WTC11 (cell line): Measurements from ENCODE around the gene IER2. TPM values are rescaled to one million over a fixed set of nuclear protein-coding genes. Genes with fewer than 3 reads are reported as not detected.
"Not testable (repeated sequence)": the region's sequence is repeated elsewhere in the genome, so short reads cannot be mapped to it uniquely, and the experiment has no call there.

ENCODE experiments used
- ATAC-seq: fragments of 200-7000 bp; cut with Tn5 transposase; 2 replicates; pipeline ENCODE4 v1.10.0; 2021; ENCODE audit warnings: mild to moderate bottlenecking, moderate library complexity
- CTCF ChIA-PET: fragments of 300-600 bp; sonication (Branson Sonifier 250); formaldehyde crosslinking; loops from one replicate; lab custom pipeline; 2021; ENCODE audit warnings: antibody characterized with exemption; lab: Charles Lee
- POLR2A ChIA-PET: fragments of 350-600 bp; sonication (Branson Sonifier 250); formaldehyde crosslinking; loops from one replicate; lab custom pipeline; 2021; ENCODE audit warnings: antibody characterized with exemption; lab: Charles Lee
- DNase-seq: peaks from one replicate; pipeline ENCODE4 v3.0.0; 2021; ENCODE audit warnings: low spot score
- H3K27ac Mint-ChIP-seq: 2 replicates; pipeline ENCODE4 v1.8.0; 2021; ENCODE audit warnings: mixed read lengths
- H3K27me3 Mint-ChIP-seq: 2 replicates; pipeline ENCODE4 v1.8.0; 2021; ENCODE audit warnings: low read depth, mild to moderate bottlenecking, moderate library complexity, mixed read lengths
- H3K36me3 Mint-ChIP-seq: 2 replicates; pipeline ENCODE4 v1.8.0; 2021; ENCODE audit warnings: mixed read lengths
- H3K4me1 Mint-ChIP-seq: 2 replicates; pipeline ENCODE4 v1.8.0; 2022; ENCODE audit warnings: mixed read lengths
- H3K4me3 Mint-ChIP-seq: 2 replicates; pipeline ENCODE4 v1.8.0; 2021; ENCODE audit warnings: mild to moderate bottlenecking, moderate library complexity, mixed read lengths
- H3K9me3 Mint-ChIP-seq: 2 replicates; pipeline ENCODE4 v1.8.0; 2021; ENCODE audit warnings: mixed read lengths
- CREM ChIP-seq: sonication (generic); formaldehyde crosslinking; IDR thresholded peaks from 2 replicates; pipeline ENCODE4 v1.8.1; 2022; ENCODE audit warnings: mild to moderate bottlenecking, missing genetic modification reagents, moderate library complexity
- GABPB1 ChIP-seq: sonication (generic); formaldehyde crosslinking; IDR thresholded peaks from 2 replicates; pipeline ENCODE4 v1.8.1; 2023; ENCODE audit warnings: mild to moderate bottlenecking, missing genetic modification reagents
- HMGA2 ChIP-seq: fragments of 250-450 bp; sonication (Bioruptor Pico); IDR thresholded peaks from 2 replicates; pipeline ENCODE4 v1.4.0; 2021; ENCODE audit warnings: mild to moderate bottlenecking, moderate library complexity
- MXD4 ChIP-seq: fragments of 250-450 bp; sonication (Bioruptor Pico); IDR thresholded peaks from 2 replicates; pipeline ENCODE4 v1.8.0; 2021; ENCODE audit warnings: mild to moderate bottlenecking, moderate library complexity, borderline replicate concordance
- NFATC4 ChIP-seq: fragments of 250-450 bp; sonication (Bioruptor Pico); IDR thresholded peaks from 2 replicates; pipeline ENCODE4 v1.9.0; 2021; ENCODE audit warnings: mild to moderate bottlenecking
- PRRX2 ChIP-seq: fragments of 250-450 bp; sonication (Bioruptor Pico); IDR thresholded peaks from 2 replicates; pipeline ENCODE4 v1.8.0; 2021; ENCODE audit warnings: mild to moderate bottlenecking
- TCF7 ChIP-seq: sonication (generic); formaldehyde crosslinking; IDR thresholded peaks from 2 replicates; pipeline ENCODE4 v1.8.0; 2022; ENCODE audit warnings: mild to moderate bottlenecking, low read depth, missing genetic modification reagents, moderate library complexity
- TP53 ChIP-seq: sonication (generic); formaldehyde crosslinking; IDR thresholded peaks from 2 replicates; pipeline ENCODE4 v1.8.1; 2023; ENCODE audit warnings: mild to moderate bottlenecking, missing genetic modification reagents
- ZNF138 ChIP-seq: sonication (generic); formaldehyde crosslinking; conservative IDR thresholded peaks from 2 replicates; pipeline ENCODE4 v1.8.1; 2022; ENCODE audit warnings: mild to moderate bottlenecking, moderate library complexity, missing genetic modification reagents
- ZNF396 ChIP-seq: fragments of 250-450 bp; sonication (Bioruptor Pico); IDR thresholded peaks from 2 replicates; pipeline ENCODE4 v1.8.0; 2021; ENCODE audit warnings: mild to moderate bottlenecking, moderate library complexity, borderline replicate concordance
- ZNF423 ChIP-seq: fragments of 250-450 bp; sonication (Bioruptor Pico); IDR thresholded peaks from 2 replicates; pipeline ENCODE4 v2.1.2; 2022; ENCODE audit warnings: mild to moderate bottlenecking, moderate library complexity
- total RNA-seq: library from RNA; stranded (reverse); gene quantifications from 3 replicates; pipeline ENCODE4 v1.2.3, GENCODE V29; 2021
- TF ChIP-seq, protein P1 (sequence below): fragments of 250-450 bp; sonication (Bioruptor Pico); conservative IDR thresholded peaks from 2 replicates; pipeline ENCODE4 v1.9.0; 2021; ENCODE audit warnings: mild to moderate bottlenecking
- TF ChIP-seq, protein P2 (sequence below): fragments of 250-450 bp; sonication (Bioruptor Pico); IDR thresholded peaks from 2 replicates; pipeline ENCODE4 v2.1.2; 2022; ENCODE audit warnings: mild to moderate bottlenecking, moderate library complexity
- TF ChIP-seq, protein P3 (sequence below): sonication (generic); formaldehyde crosslinking; IDR thresholded peaks from 2 replicates; pipeline ENCODE4 v1.8.0; 2022; ENCODE audit warnings: missing genetic modification reagents
- TF ChIP-seq, protein P4 (sequence below): sonication (generic); formaldehyde crosslinking; IDR thresholded peaks from 2 replicates; pipeline ENCODE4 v1.8.0; 2023; ENCODE audit warnings: missing genetic modification reagents, mild to moderate bottlenecking, borderline replicate concordance
- TF ChIP-seq, protein P5 (sequence below): sonication (generic); formaldehyde crosslinking; conservative IDR thresholded peaks from 2 replicates; pipeline ENCODE4 v1.8.1; 2022; ENCODE audit warnings: mild to moderate bottlenecking, missing genetic modification reagents
- TF ChIP-seq, protein P6 (sequence below): sonication (generic); formaldehyde crosslinking; IDR thresholded peaks from 2 replicates; pipeline ENCODE4 v1.8.1; 2023; ENCODE audit warnings: mild to moderate bottlenecking, moderate library complexity, missing genetic modification reagents

Gene IER2
- total RNA-seq, 1 experiment from 2014 or later, result 138 TPM

DNA sequence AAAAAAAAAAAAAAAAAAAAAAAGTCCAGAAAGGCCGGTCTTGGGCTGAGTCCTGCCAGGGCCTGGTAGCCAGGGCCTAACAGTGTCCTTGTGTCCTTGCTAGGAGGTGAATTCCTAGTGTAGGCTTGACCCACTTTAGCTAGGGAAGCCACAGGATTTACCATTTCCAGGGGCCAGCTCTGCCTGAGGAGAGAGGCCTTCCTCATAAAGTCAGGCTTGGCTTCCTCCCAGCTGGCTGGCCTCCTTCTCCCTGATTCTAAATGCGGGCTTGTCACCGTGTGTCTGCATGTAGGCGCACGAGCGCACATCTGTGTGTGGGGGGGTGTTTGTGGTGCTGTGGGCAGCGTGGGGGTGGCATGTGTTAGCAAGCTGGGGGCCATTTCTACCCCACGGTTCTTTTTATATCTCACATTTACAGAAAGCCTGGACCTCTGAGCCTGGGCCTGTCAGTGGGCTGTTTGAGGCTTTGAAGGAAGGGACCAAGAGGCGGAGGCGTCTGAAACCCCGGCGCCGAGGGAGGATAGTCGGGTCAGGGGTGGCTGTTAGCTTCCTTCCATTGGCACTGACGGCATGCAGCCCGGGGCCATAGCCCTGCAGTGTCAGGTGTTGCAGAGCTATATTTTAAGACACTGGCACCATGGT is 31.7 kb downstream of the IER2 start:
- no peaks in the 10 kb centered on the region for H3K36me3 Mint-ChIP-seq
- peaks cover 11% of the 10 kb centered on the region for H3K4me1 Mint-ChIP-seq
- H3K27me3 Mint-ChIP-seq, result no peaks in the 10 kb centered on the region
- H3K9me3 Mint-ChIP-seq, result 0 out of 2 replicates have a peak, but pooled peaks cover 3% of the 10 kb centered on the region
- ATAC-seq (peak; percentile 28; the same call in 1 of the 2 replicates), DNase-seq (no peak)
- peak overlapping the region; percentile 41; the same call in 1 of the 2 replicates for H3K27ac Mint-ChIP-seq
- no peak overlapping the region for H3K4me3 Mint-ChIP-seq
- ChIA-PET CTCF (interaction anchor here (0.6 to 5.0 kb wide), 10 partner anchors 12 to 781 kb away, joined by 3 to 86 read pairs (median 3); partner anchors contain the start of genes IER2, STX10 and ZNF799), POLR2A (interaction anchor here (0.6 to 0.7 kb wide), 3 partner anchors 63 to 644 kb away, joined by 3 to 5 read pairs (median 3); no protein-coding TSS in a partner anchor)
- TF ChIP-seq TCF7 (CRISPR knock-in tag) (no peak), CREM (no peak), GABPB1 (CRISPR knock-in tag) (no peak), ZNF396 (no peak), ZNF138 (CRISPR knock-in tag) (no peak), HMGA2 (no peak), TP53 (CRISPR knock-in tag) (no peak), PRRX2 (CRISPR knock-in tag) (no peak), NFATC4 (CRISPR knock-in tag) (no peak), MXD4 (CRISPR knock-in tag) (no peak), ZNF423 (CRISPR knock-in tag) (no peak)
- TF ChIP-seq, protein P1, sequence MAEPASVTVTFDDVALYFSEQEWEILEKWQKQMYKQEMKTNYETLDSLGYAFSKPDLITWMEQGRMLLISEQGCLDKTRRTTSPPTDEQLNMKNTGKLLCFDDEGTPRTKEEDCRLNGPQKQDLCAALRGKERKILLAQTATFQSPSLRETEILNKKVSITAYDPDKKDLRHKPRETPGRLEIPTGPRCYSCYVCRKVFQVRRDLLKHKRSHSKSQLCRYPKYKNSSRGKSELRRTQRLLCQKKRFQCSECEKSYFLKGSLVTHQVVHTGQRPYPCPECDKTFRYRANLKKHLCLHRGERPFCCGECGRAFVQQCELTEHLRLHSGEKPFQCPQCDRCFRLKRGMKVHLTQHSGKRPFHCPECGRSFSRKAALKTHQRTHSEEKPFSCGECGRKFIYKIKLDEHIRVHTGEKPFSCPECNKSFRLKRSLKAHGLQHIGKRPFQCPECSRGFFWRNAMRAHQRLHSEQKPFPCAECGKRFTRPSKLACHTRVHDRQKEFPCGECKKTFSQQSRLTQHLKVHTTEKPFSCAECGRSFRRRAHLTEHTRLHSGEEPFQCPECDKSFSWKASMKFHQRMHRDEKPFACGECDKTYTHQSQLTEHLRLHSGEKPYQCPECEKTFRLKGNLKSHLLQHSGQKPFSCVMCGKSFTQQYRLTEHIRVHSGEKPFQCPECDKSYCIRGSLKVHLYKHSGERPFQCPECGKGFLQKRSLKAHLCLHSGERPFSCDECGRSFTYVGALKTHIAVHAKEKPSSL (CRISPR knock-in tag), result no peak
- TF ChIP-seq, protein P2, sequence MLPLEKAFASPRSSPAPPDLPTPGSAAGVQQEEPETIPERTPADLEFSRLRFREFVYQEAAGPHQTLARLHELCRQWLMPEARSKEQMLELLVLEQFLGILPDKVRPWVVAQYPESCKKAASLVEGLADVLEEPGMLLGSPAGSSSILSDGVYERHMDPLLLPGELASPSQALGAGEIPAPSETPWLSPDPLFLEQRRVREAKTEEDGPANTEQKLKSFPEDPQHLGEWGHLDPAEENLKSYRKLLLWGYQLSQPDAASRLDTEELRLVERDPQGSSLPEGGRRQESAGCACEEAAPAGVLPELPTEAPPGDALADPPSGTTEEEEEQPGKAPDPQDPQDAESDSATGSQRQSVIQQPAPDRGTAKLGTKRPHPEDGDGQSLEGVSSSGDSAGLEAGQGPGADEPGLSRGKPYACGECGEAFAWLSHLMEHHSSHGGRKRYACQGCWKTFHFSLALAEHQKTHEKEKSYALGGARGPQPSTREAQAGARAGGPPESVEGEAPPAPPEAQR, result no peak
- TF ChIP-seq, protein P3, sequence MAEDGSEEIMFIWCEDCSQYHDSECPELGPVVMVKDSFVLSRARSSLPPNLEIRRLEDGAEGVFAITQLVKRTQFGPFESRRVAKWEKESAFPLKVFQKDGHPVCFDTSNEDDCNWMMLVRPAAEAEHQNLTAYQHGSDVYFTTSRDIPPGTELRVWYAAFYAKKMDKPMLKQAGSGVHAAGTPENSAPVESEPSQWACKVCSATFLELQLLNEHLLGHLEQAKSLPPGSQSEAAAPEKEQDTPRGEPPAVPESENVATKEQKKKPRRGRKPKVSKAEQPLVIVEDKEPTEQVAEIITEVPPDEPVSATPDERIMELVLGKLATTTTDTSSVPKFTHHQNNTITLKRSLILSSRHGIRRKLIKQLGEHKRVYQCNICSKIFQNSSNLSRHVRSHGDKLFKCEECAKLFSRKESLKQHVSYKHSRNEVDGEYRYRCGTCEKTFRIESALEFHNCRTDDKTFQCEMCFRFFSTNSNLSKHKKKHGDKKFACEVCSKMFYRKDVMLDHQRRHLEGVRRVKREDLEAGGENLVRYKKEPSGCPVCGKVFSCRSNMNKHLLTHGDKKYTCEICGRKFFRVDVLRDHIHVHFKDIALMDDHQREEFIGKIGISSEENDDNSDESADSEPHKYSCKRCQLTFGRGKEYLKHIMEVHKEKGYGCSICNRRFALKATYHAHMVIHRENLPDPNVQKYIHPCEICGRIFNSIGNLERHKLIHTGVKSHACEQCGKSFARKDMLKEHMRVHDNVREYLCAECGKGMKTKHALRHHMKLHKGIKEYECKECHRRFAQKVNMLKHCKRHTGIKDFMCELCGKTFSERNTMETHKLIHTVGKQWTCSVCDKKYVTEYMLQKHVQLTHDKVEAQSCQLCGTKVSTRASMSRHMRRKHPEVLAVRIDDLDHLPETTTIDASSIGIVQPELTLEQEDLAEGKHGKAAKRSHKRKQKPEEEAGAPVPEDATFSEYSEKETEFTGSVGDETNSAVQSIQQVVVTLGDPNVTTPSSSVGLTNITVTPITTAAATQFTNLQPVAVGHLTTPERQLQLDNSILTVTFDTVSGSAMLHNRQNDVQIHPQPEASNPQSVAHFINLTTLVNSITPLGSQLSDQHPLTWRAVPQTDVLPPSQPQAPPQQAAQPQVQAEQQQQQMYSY, result no peak
- TF ChIP-seq, protein P4, sequence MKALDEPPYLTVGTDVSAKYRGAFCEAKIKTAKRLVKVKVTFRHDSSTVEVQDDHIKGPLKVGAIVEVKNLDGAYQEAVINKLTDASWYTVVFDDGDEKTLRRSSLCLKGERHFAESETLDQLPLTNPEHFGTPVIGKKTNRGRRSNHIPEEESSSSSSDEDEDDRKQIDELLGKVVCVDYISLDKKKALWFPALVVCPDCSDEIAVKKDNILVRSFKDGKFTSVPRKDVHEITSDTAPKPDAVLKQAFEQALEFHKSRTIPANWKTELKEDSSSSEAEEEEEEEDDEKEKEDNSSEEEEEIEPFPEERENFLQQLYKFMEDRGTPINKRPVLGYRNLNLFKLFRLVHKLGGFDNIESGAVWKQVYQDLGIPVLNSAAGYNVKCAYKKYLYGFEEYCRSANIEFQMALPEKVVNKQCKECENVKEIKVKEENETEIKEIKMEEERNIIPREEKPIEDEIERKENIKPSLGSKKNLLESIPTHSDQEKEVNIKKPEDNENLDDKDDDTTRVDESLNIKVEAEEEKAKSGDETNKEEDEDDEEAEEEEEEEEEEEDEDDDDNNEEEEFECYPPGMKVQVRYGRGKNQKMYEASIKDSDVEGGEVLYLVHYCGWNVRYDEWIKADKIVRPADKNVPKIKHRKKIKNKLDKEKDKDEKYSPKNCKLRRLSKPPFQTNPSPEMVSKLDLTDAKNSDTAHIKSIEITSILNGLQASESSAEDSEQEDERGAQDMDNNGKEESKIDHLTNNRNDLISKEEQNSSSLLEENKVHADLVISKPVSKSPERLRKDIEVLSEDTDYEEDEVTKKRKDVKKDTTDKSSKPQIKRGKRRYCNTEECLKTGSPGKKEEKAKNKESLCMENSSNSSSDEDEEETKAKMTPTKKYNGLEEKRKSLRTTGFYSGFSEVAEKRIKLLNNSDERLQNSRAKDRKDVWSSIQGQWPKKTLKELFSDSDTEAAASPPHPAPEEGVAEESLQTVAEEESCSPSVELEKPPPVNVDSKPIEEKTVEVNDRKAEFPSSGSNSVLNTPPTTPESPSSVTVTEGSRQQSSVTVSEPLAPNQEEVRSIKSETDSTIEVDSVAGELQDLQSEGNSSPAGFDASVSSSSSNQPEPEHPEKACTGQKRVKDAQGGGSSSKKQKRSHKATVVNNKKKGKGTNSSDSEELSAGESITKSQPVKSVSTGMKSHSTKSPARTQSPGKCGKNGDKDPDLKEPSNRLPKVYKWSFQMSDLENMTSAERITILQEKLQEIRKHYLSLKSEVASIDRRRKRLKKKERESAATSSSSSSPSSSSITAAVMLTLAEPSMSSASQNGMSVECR (CRISPR knock-in tag), result no peak
- TF ChIP-seq, protein P5, sequence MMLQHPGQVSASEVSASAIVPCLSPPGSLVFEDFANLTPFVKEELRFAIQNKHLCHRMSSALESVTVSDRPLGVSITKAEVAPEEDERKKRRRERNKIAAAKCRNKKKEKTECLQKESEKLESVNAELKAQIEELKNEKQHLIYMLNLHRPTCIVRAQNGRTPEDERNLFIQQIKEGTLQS (CRISPR knock-in tag), result no peak
- TF ChIP-seq, protein P6, sequence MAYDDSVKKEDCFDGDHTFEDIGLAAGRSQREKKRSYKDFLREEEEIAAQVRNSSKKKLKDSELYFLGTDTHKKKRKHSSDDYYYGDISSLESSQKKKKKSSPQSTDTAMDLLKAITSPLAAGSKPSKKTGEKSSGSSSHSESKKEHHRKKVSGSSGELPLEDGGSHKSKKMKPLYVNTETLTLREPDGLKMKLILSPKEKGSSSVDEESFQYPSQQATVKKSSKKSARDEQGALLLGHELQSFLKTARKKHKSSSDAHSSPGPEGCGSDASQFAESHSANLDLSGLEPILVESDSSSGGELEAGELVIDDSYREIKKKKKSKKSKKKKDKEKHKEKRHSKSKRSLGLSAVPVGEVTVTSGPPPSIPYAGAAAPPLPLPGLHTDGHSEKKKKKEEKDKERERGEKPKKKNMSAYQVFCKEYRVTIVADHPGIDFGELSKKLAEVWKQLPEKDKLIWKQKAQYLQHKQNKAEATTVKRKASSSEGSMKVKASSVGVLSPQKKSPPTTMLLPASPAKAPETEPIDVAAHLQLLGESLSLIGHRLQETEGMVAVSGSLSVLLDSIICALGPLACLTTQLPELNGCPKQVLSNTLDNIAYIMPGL, result no peak

DNA sequence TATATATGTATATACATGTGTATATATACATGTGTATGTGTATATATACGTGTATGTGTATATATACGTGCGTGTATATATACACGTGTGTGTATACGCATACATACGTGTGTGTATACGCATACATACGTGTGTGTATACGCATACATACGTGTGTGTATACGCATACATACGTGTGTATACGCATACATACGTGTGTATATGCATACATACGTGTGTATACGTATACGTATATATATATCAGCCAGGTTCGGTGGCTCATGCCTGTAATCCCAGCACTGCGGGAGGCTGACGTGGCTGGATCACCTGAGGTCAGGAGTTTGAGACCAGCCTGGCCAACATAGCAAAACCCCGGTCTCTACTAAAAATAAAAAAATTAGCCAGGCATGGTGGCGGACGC is 34.7 kb downstream of the IER2 start:
- H3K4me3 Mint-ChIP-seq, DNase-seq, POLR2A ChIA-PET, H3K9me3 Mint-ChIP-seq, H3K27ac Mint-ChIP-seq, CTCF ChIA-PET, ATAC-seq, H3K36me3 Mint-ChIP-seq, H3K27me3 Mint-ChIP-seq: not testable (repeated sequence)
- peaks cover 13% of the 10 kb centered on the region for H3K4me1 Mint-ChIP-seq
